ENCODE results near the gene NEGR1. TPM values are rescaled to one million over a fixed set of nuclear protein-coding genes. Genes with fewer than 3 reads are reported as not detected.

NEGR1 gene
- total RNA-seq, 1 experiment from 2014 or later = 2.1 TPM

GRCh38 chr1:71630073-71630472, 652.3 kb downstream of the NEGR1 start:
- Histone ChIP-seq H3K27me3 (ENCODE audit: control insufficient read depth, insufficient read depth, low read length) (no peaks in the 10 kb centered on the region), H3K36me3 (replicated peaks; ENCODE audit: control insufficient read depth, insufficient read depth, low read length) (no peaks in the 10 kb centered on the region), H3K4me3 (ENCODE audit: insufficient read depth, low read depth, low read length) (no peak overlapping the region)
- DNase-seq = no peak

GRCh38 chr1:71625004-71625403, 657.3 kb downstream of the NEGR1 start:
- H3K36me3 ChIP-seq (replicated peaks; ENCODE audit: control insufficient read depth, insufficient read depth, low read length) = no peaks in the 10 kb centered on the region
- H3K4me3 ChIP-seq (ENCODE audit: insufficient read depth, low read depth, low read length) = no peak overlapping the region
- no peaks in the 10 kb centered on the region for H3K27me3 ChIP-seq (ENCODE audit: control insufficient read depth, insufficient read depth, low read length)
- DNase-seq = no peak

GRCh38 chr1:71623888-71624287, 658.5 kb downstream of the NEGR1 start:
- Histone ChIP-seq H3K27me3 (ENCODE audit: control insufficient read depth, insufficient read depth, low read length) (no peaks in the 10 kb centered on the region), H3K36me3 (replicated peaks; ENCODE audit: control insufficient read depth, insufficient read depth, low read length) (no peaks in the 10 kb centered on the region), H3K4me3 (ENCODE audit: insufficient read depth, low read depth, low read length) (no peak overlapping the region)
- no peak for DNase-seq

GRCh38 chr1:71621785-71622184, 660.6 kb downstream of the NEGR1 start:
- H3K4me3 ChIP-seq (ENCODE audit: insufficient read depth, low read depth, low read length) = no peak overlapping the region
- no peak for DNase-seq
- no peaks in the 10 kb centered on the region for H3K36me3 ChIP-seq (replicated peaks; ENCODE audit: control insufficient read depth, insufficient read depth, low read length)
- no peaks in the 10 kb centered on the region for H3K27me3 ChIP-seq (ENCODE audit: control insufficient read depth, insufficient read depth, low read length)

- Histone ChIP-seq H3K27me3 (ENCODE audit: control insufficient read depth, insufficient read depth, low read length) (no peaks in the 10 kb centered on the region), H3K36me3 (replicated peaks; ENCODE audit: control insufficient read depth, insufficient read depth, low read length) (no peaks in the 10 kb centered on the region), H3K4me3 (ENCODE audit: insufficient read depth, low read depth, low read length) (no peak overlapping the region)
- DNase-seq = no peak
Measured at GRCh38 chr1:71618766-71619530, 663.4 kb downstream of the NEGR1 start.

- no peak overlapping the region for H3K4me3 ChIP-seq (ENCODE audit: insufficient read depth, low read depth, low read length)
- H3K36me3 ChIP-seq (replicated peaks; ENCODE audit: control insufficient read depth, insufficient read depth, low read length) = no peaks in the 10 kb centered on the region
- no peak for DNase-seq
- no peaks in the 10 kb centered on the region for H3K27me3 ChIP-seq (ENCODE audit: control insufficient read depth, insufficient read depth, low read length)
Measured at GRCh38 chr1:71618191-71618590, 664.1 kb downstream of the NEGR1 start.

- Histone ChIP-seq H3K4me3 (ENCODE audit: insufficient read depth, low read depth, low read length) (no peak overlapping the region), H3K36me3 (replicated peaks; ENCODE audit: control insufficient read depth, insufficient read depth, low read length) (no peaks in the 10 kb centered on the region), H3K27me3 (ENCODE audit: control insufficient read depth, insufficient read depth, low read length) (no peaks in the 10 kb centered on the region)
- DNase-seq = no peak
Measured at GRCh38 chr1:71610476-71610875, 671.9 kb downstream of the NEGR1 start.

- H3K4me3 ChIP-seq (ENCODE audit: insufficient read depth, low read depth, low read length) = no peak overlapping the region
Measured at GRCh38 chr1:71603044-71603776, 679.1 kb downstream of the NEGR1 start.

GRCh38 chr1:71600023-71600422, 682.3 kb downstream of the NEGR1 start:
- no peak overlapping the region for H3K4me3 ChIP-seq (ENCODE audit: insufficient read depth, low read depth, low read length)
- no peaks in the 10 kb centered on the region for H3K27me3 ChIP-seq (ENCODE audit: control insufficient read depth, insufficient read depth, low read length)
- H3K36me3 ChIP-seq (replicated peaks; ENCODE audit: control insufficient read depth, insufficient read depth, low read length) = no peaks in the 10 kb centered on the region
- no peak for DNase-seq

More at GRCh38 chr1:71603044-71603776, 679.1 kb downstream of the NEGR1 start:
- no peak for DNase-seq
- Histone ChIP-seq H3K27me3 (ENCODE audit: control insufficient read depth, insufficient read depth, low read length) (no peaks in the 10 kb centered on the region), H3K36me3 (replicated peaks; ENCODE audit: control insufficient read depth, insufficient read depth, low read length) (no peaks in the 10 kb centered on the region)

GRCh38 chr1:71599306-71599705, 683.0 kb downstream of the NEGR1 start:
- DNase-seq = no peak
- Histone ChIP-seq H3K36me3 (replicated peaks; ENCODE audit: control insufficient read depth, insufficient read depth, low read length) (no peaks in the 10 kb centered on the region), H3K27me3 (ENCODE audit: control insufficient read depth, insufficient read depth, low read length) (no peaks in the 10 kb centered on the region), H3K4me3 (ENCODE audit: insufficient read depth, low read depth, low read length) (no peak overlapping the region)

- no peaks in the 10 kb centered on the region for H3K36me3 ChIP-seq (replicated peaks; ENCODE audit: control insufficient read depth, insufficient read depth, low read length)
- H3K4me3 ChIP-seq (ENCODE audit: insufficient read depth, low read depth, low read length) = no peak overlapping the region
- H3K27me3 ChIP-seq (ENCODE audit: control insufficient read depth, insufficient read depth, low read length) = no peaks in the 10 kb centered on the region
- no peak for DNase-seq
Measured at GRCh38 chr1:71593523-71593922, 688.8 kb downstream of the NEGR1 start.

GRCh38 chr1:71592646-71593274, 689.6 kb downstream of the NEGR1 start:
- Histone ChIP-seq H3K27me3 (ENCODE audit: control insufficient read depth, insufficient read depth, low read length) (no peaks in the 10 kb centered on the region), H3K36me3 (replicated peaks; ENCODE audit: control insufficient read depth, insufficient read depth, low read length) (no peaks in the 10 kb centered on the region), H3K4me3 (ENCODE audit: insufficient read depth, low read depth, low read length) (no peak overlapping the region)
- DNase-seq = no peak

GRCh38 chr1:71589005-71589404, 693.3 kb downstream of the NEGR1 start:
- H3K36me3 ChIP-seq (replicated peaks; ENCODE audit: control insufficient read depth, insufficient read depth, low read length) = no peaks in the 10 kb centered on the region
- DNase-seq = no peak
- H3K4me3 ChIP-seq (ENCODE audit: insufficient read depth, low read depth, low read length) = no peak overlapping the region
- H3K27me3 ChIP-seq (ENCODE audit: control insufficient read depth, insufficient read depth, low read length) = no peaks in the 10 kb centered on the region

GRCh38 chr1:71587961-71588360, 694.4 kb downstream of the NEGR1 start:
- no peak overlapping the region for H3K4me3 ChIP-seq (ENCODE audit: insufficient read depth, low read depth, low read length)
- no peak for DNase-seq
- no peaks in the 10 kb centered on the region for H3K27me3 ChIP-seq (ENCODE audit: control insufficient read depth, insufficient read depth, low read length)
- no peaks in the 10 kb centered on the region for H3K36me3 ChIP-seq (replicated peaks; ENCODE audit: control insufficient read depth, insufficient read depth, low read length)

- Histone ChIP-seq H3K4me3 (ENCODE audit: insufficient read depth, low read depth, low read length) (no peak overlapping the region), H3K36me3 (replicated peaks; ENCODE audit: control insufficient read depth, insufficient read depth, low read length) (no peaks in the 10 kb centered on the region), H3K27me3 (ENCODE audit: control insufficient read depth, insufficient read depth, low read length) (no peaks in the 10 kb centered on the region)
- no peak for DNase-seq
Measured at GRCh38 chr1:71586030-71586429, 696.3 kb downstream of the NEGR1 start.
